ENCODE data around the gene SLC6A7.

Gene SLC6A7

DNA sequence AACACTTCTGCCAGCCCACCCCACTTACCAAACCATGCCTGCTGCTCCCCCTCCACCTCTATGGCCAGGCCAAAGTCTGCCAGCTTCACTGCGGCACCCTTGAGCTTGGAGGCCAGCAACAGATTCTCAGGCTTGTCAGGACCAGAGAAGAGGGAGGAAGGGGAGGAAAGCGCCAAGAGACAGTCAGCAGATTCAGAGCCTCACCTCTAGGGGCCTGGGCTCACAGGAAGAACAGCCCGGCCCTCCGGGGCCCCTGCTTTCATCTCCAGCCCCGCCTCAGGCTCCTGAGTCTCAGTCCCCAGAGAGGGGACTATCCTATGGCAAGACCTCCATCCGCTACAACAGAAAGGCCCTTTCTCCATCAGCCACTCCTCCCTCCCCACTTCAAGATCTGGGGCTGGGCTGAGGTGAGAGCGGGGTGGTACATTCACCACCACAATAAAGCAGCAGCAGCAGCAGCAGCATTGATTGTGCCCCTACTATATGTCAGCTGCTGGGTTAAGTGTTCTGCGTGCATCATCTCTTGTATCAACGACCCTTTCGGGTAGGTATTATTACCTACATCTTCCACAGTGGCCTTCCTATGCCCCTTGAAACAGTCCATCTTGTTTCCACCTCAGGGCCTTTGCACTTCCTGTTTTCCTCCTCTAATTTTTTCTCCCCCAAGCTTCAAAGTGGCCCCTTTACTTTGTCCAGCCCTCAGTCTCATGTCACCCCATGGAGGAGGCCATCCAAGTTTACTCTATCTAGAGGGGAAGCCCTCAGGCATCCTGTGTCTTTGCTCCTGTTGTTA lies 63.8 kb downstream of the SLC6A7 start:
- H3K4me2 ChIP-seq (ENCODE audit: low read length) = no peak overlapping the region
- no peaks in the 10 kb centered on the region for H3K4me1 ChIP-seq (ENCODE audit: low read length)
- TF ChIP-seq EZH2phosphoT487 (IDR thresholded peaks at IDR 0.05; ENCODE audit: low read depth) = no peak
- TF ChIP-seq, protein P1, sequence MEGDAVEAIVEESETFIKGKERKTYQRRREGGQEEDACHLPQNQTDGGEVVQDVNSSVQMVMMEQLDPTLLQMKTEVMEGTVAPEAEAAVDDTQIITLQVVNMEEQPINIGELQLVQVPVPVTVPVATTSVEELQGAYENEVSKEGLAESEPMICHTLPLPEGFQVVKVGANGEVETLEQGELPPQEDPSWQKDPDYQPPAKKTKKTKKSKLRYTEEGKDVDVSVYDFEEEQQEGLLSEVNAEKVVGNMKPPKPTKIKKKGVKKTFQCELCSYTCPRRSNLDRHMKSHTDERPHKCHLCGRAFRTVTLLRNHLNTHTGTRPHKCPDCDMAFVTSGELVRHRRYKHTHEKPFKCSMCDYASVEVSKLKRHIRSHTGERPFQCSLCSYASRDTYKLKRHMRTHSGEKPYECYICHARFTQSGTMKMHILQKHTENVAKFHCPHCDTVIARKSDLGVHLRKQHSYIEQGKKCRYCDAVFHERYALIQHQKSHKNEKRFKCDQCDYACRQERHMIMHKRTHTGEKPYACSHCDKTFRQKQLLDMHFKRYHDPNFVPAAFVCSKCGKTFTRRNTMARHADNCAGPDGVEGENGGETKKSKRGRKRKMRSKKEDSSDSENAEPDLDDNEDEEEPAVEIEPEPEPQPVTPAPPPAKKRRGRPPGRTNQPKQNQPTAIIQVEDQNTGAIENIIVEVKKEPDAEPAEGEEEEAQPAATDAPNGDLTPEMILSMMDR (IDR thresholded peaks at IDR 0.05; ENCODE audit: low read depth, low read length) = no peak
- H3K27ac ChIP-seq (ENCODE audit: low read length) = no peak overlapping the region
- no peak overlapping the region for H2AFZ ChIP-seq (ENCODE audit: low read depth, low read length)
- no peak overlapping the region for H3K4me3 ChIP-seq (ENCODE audit: low read length)
- no peaks in the 10 kb centered on the region for H4K20me1 ChIP-seq (ENCODE audit: insufficient read depth, low read length)
- no peaks in the 10 kb centered on the region for H3K9me3 ChIP-seq (ENCODE audit: insufficient read depth, low read length)
- no peaks in the 10 kb centered on the region for H3K27me3 ChIP-seq (ENCODE audit: low read depth, low read length)
- H3K79me2 ChIP-seq (ENCODE audit: low read length) = no peaks in the 10 kb centered on the region
- H3K9ac ChIP-seq (ENCODE audit: low read length) = no peak overlapping the region
- H3K36me3 ChIP-seq (replicated peaks; ENCODE audit: low read depth, low read length) = no peaks in the 10 kb centered on the region

DNA sequence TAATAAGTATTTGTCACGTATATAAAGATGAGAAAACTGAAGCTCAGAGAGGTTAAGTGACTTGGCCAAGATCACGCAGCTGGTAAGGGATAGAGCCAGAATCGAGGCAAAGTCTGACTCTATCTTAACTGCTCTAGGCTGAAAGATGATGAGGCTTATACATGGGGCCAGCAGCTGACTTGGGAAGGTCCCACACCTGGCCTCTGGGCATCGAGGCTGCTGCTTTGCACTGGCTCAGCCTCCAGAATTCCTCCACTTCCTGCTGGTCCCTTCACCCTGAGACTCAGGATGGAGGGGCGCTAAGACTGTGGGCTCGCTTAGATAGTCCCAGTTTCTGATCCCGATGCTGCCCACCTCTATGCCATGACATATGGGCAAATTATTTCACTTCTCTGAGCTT lies 64.5 kb downstream of the SLC6A7 start:
- Histone ChIP-seq H3K79me2 (ENCODE audit: low read length) (no peaks in the 10 kb centered on the region), H3K9ac (ENCODE audit: low read length) (no peak overlapping the region), H3K4me3 (ENCODE audit: low read length) (no peak overlapping the region), H2AFZ (ENCODE audit: low read depth, low read length) (no peak overlapping the region), H3K36me3 (replicated peaks; ENCODE audit: low read depth, low read length) (no peaks in the 10 kb centered on the region), H3K4me1 (ENCODE audit: low read length) (no peaks in the 10 kb centered on the region), H3K9me3 (ENCODE audit: insufficient read depth, low read length) (no peaks in the 10 kb centered on the region), H3K27me3 (ENCODE audit: low read depth, low read length) (no peaks in the 10 kb centered on the region), H3K27ac (ENCODE audit: low read length) (no peak overlapping the region), H3K4me2 (ENCODE audit: low read length) (no peak overlapping the region), H4K20me1 (ENCODE audit: insufficient read depth, low read length) (no peaks in the 10 kb centered on the region)
- TF ChIP-seq EZH2phosphoT487 (IDR thresholded peaks at IDR 0.05; ENCODE audit: low read depth) = no peak
- TF ChIP-seq, protein P1 (IDR thresholded peaks at IDR 0.05; ENCODE audit: low read depth, low read length) = no peak

DNA sequence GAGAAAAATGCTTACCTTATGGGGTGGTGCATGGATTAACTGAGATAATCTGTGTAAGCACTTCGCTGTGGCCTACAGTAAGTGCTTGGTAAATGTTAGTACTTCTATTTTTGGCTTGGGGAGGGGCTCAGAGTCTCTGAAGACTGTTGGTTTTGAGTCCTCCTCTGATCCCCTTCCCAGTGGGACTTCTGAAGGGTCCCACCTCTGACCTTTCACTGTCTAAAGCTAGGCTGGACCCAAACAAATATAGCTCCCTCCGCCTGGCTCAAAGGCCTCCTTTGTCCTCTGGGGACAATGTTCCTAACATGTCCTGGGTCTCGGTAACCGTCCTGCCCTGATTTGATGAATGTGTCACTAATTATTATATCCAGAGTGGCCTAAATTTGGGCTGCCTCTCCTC lies 64.9 kb downstream of the SLC6A7 start:
- H3K27ac ChIP-seq (ENCODE audit: low read length) = no peak overlapping the region
- no peaks in the 10 kb centered on the region for H3K27me3 ChIP-seq (ENCODE audit: low read depth, low read length)
- no peak overlapping the region for H3K9ac ChIP-seq (ENCODE audit: low read length)
- H3K9me3 ChIP-seq (ENCODE audit: insufficient read depth, low read length) = no peaks in the 10 kb centered on the region
- no peak for TF ChIP-seq EZH2phosphoT487 (IDR thresholded peaks at IDR 0.05; ENCODE audit: low read depth)
- TF ChIP-seq, protein P1 (IDR thresholded peaks at IDR 0.05; ENCODE audit: low read depth, low read length) = no peak
- H2AFZ ChIP-seq (ENCODE audit: low read depth, low read length) = no peak overlapping the region
- H4K20me1 ChIP-seq (ENCODE audit: insufficient read depth, low read length) = no peaks in the 10 kb centered on the region
- H3K36me3 ChIP-seq (replicated peaks; ENCODE audit: low read depth, low read length) = no peaks in the 10 kb centered on the region
- no peak overlapping the region for H3K4me2 ChIP-seq (ENCODE audit: low read length)
- no peaks in the 10 kb centered on the region for H3K4me1 ChIP-seq (ENCODE audit: low read length)
- no peak overlapping the region for H3K4me3 ChIP-seq (ENCODE audit: low read length)
- H3K79me2 ChIP-seq (ENCODE audit: low read length) = no peaks in the 10 kb centered on the region

DNA sequence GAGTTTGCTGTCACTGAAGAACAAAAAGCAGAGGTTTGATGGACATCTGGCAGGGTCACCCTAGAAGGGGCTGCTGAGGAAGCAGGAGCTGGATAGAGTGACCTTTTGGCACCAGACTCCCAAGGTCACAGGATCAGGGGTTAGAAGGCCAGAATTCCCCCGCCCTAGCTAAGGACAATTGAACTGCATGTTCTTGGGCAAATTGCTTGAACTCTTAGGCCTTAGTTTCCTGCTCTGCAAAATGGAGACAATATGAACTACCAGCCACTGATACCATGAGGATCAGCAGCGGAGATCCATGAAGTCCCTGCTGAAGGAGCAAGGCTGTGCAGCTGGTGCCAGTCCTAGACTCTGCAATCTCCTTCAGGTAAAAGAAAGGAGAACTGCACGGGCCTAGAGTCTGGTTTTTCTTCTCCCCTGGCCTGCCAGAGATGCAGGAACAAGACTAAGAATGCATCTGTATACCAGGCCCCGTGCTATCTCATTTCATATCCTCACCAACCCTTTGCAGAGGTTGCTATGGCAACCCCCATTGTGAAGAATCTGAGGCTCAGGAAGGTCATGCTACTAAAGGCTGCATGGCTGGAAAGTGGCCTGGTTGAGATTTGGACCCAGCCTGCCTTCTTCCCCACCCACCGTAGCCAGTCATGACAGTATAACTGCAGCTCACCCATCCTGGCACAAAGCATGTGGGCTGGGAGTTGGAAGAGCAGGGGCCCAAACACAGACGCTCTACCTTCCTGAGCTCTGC lies 66.0 kb downstream of the SLC6A7 start:
- Histone ChIP-seq H3K4me1 (ENCODE audit: low read length) (no peaks in the 10 kb centered on the region), H3K36me3 (replicated peaks; ENCODE audit: low read depth, low read length) (no peaks in the 10 kb centered on the region), H3K4me2 (ENCODE audit: low read length) (no peak overlapping the region), H3K27ac (ENCODE audit: low read length) (no peak overlapping the region), H3K9ac (ENCODE audit: low read length) (no peak overlapping the region), H3K27me3 (ENCODE audit: low read depth, low read length) (no peaks in the 10 kb centered on the region), H4K20me1 (ENCODE audit: insufficient read depth, low read length) (no peaks in the 10 kb centered on the region), H2AFZ (ENCODE audit: low read depth, low read length) (no peak overlapping the region), H3K4me3 (ENCODE audit: low read length) (no peak overlapping the region), H3K9me3 (ENCODE audit: insufficient read depth, low read length) (no peaks in the 10 kb centered on the region), H3K79me2 (ENCODE audit: low read length) (no peaks in the 10 kb centered on the region)
- TF ChIP-seq, protein P1 (IDR thresholded peaks at IDR 0.05; ENCODE audit: low read depth, low read length) = no peak
- no peak for TF ChIP-seq EZH2phosphoT487 (IDR thresholded peaks at IDR 0.05; ENCODE audit: low read depth)
